T-cell (primary cell): ENCODE measurements around the gene TM9SF2. TPM values are rescaled to one million over a fixed set of nuclear protein-coding genes. Genes with fewer than 3 reads are reported as not detected.

Experiments used
- ATAC-seq, 4 experiments: fragments of 200-7000 bp in 3 of 4; fragments of 150-1000 bp in 1 of 4; cut with Tn5 transposase; replicated peaks in 1 of 4; 1 replicate in 3 of 4; 2 replicates in 1 of 4; pipeline ENCODE4 v1.10.0; 2021; ENCODE audit warnings: moderate library complexity in 3 of 4, mild to moderate bottlenecking in 2 of 4, moderate number of reproducible peaks in 1 of 4
- CTCF ChIA-PET, 2 donors: fragments of 300-600 bp; sonication (Branson Sonifier 250); formaldehyde crosslinking; loops; one replicate each; lab custom pipeline; 2022; ENCODE audit warnings: antibody characterized with exemption in 2 of 2; lab: Charles Lee
- POLR2A ChIA-PET, 2 donors: fragments of 300-600 bp; sonication (Branson Sonifier 250); formaldehyde crosslinking; loops; one replicate each; lab custom pipeline; 2022; ENCODE audit warnings: antibody characterized with exemption in 2 of 2; lab: Charles Lee
- DNase-seq, 35 experiments: peaks; one replicate each; pipeline versions ENCODE4 v3.0.0 to v3.0.0-alpha.2; 2013 to 2023
- H3K27ac ChIP-seq: one replicate; pipeline ENCODE4 v1.5.1; 2013; ENCODE audit warnings: low read length
- H3K27me3 ChIP-seq, 2 experiments: replicated peaks in 1 of 2; 1 replicate in 1 of 2; 2 replicates in 1 of 2; pipeline versions ENCODE4 v1.6.1 to v1.7.0; 2013; ENCODE audit warnings: low read length in 1 of 2, mixed read lengths in 1 of 2; ENCODE audit not compliant: control insufficient read depth in 2 of 2, insufficient read depth in 2 of 2; ENCODE audit errors: extremely low read depth in 1 of 2
- H3K36me3 ChIP-seq, 2 donors: 1 replicate in 1 of 2; 2 replicates in 1 of 2; pipeline versions ENCODE4 v1.6.1 to v1.7.0; 2013; ENCODE audit warnings: low read length in 1 of 2; ENCODE audit not compliant: control insufficient read depth in 2 of 2, insufficient read depth in 1 of 2; ENCODE audit errors: extremely low read depth in 1 of 2
- H3K4me1 ChIP-seq, 2 experiments: 1 replicate in 1 of 2; 2 replicates in 1 of 2; pipeline versions ENCODE4 v1.6.1 to v1.7.0; 2013; ENCODE audit warnings: low read length in 2 of 2, mixed read lengths in 1 of 2; ENCODE audit not compliant: insufficient read depth in 2 of 2, control insufficient read depth in 1 of 2; ENCODE audit errors: extremely low read depth in 1 of 2
- H3K4me3 ChIP-seq, 2 donors: 1 replicate in 1 of 2; 2 replicates in 1 of 2; pipeline versions ENCODE4 v1.5.1 to v1.7.0; 2013; ENCODE audit warnings: mild to moderate bottlenecking in 2 of 2, low read length in 1 of 2, moderate library complexity in 1 of 2; ENCODE audit not compliant: control insufficient read depth in 1 of 2; ENCODE audit errors: extremely low read depth in 1 of 2
- H3K9me3 ChIP-seq: 2 replicates; pipeline ENCODE4 v1.7.0; 2013
- H3K27ac Mint-ChIP-seq, 2 donors: one replicate each; pipeline ENCODE4 v1.8.0; 2020 to 2021; ENCODE audit warnings: mild to moderate bottlenecking in 2 of 2, mixed read lengths in 2 of 2
- H3K27me3 Mint-ChIP-seq, 2 donors: one replicate each; pipeline ENCODE4 v1.8.0; 2021 to 2022; ENCODE audit warnings: mixed read lengths in 2 of 2
- H3K36me3 Mint-ChIP-seq: one replicate; pipeline ENCODE4 v1.8.0; 2021; ENCODE audit warnings: mixed read lengths
- H3K4me1 Mint-ChIP-seq, 3 donors: one replicate each; pipeline ENCODE4 v1.8.0; 2020 to 2022; ENCODE audit warnings: mixed read lengths in 3 of 3, mild to moderate bottlenecking in 1 of 3
- H3K4me3 Mint-ChIP-seq, 3 donors: one replicate each; pipeline ENCODE4 v1.8.0; 2020 to 2022; ENCODE audit warnings: mild to moderate bottlenecking in 3 of 3, mixed read lengths in 3 of 3, moderate library complexity in 3 of 3
- H3K9me3 Mint-ChIP-seq, 3 donors: one replicate each; pipeline ENCODE4 v1.8.0; 2020 to 2022; ENCODE audit warnings: mixed read lengths in 3 of 3
- WGBS: methylation state at CpG from one replicate; pipeline ENCODE4 v1.1.5; 2013; ENCODE audit warnings: missing lambda C conversion rate; ENCODE audit not compliant: insufficient coverage; 5-methylcytosine and 5-hydroxymethylcytosine counted together
- total RNA-seq, 35 experiments: library from RNA in 6 of 35; stranded (reverse) in 6 of 35; fragments of 120-200 nt in 1 of 35; gene quantifications; one replicate each; pipeline versions ENCODE4 v1.2.1 to v1.2.4 and lab custom pipeline; 2013 to 2026

The TM9SF2 gene
- total RNA-seq, 5 donors from 2014 or later (not counting 1 experiment from before 2014, with no cell fraction given): 43.2 to 54.0 (median 48.8) TPM

GRCh38 chr13:99464441-99464949, 36.8 kb upstream of the TM9SF2 start:
- peak overlapping the region; percentile 94 to 96 for H3K27ac Mint-ChIP-seq
- peak overlapping the region; percentile 75 for H3K27ac ChIP-seq
- POLR2A ChIA-PET: no interaction called here
- CTCF ChIA-PET: no interaction called here
- H3K4me3 Mint-ChIP-seq: peak overlapping the region; percentile 15 to 68 (median 59)
- H3K9me3 ChIP-seq: no peaks in the 10 kb centered on the region
- peaks cover 10 to 13% of the 10 kb centered on the region in 2 experiments for H3K4me1 ChIP-seq
- H3K36me3 ChIP-seq: no peaks in the 10 kb centered on the region
- H3K4me1 Mint-ChIP-seq: peaks cover 30 to 42% (median 36%) of the 10 kb centered on the region in 3 donors
- H3K9me3 Mint-ChIP-seq: no peaks in the 10 kb centered on the region
- 0% methylated on average over 3 of the region's 9 CpGs for WGBS
- H3K27me3 ChIP-seq: no peaks in the 10 kb centered on the region
- no peaks in the 10 kb centered on the region for H3K27me3 Mint-ChIP-seq
- DNase-seq: peak in 3 of 35 experiments; percentile 4 to 31 (median 22)
- H3K36me3 Mint-ChIP-seq: peaks cover 8% of the 10 kb centered on the region
- H3K4me3 ChIP-seq: no peak overlapping the region
- ATAC-seq: peak; percentile 74 to 87 (median 81)

DNA sequence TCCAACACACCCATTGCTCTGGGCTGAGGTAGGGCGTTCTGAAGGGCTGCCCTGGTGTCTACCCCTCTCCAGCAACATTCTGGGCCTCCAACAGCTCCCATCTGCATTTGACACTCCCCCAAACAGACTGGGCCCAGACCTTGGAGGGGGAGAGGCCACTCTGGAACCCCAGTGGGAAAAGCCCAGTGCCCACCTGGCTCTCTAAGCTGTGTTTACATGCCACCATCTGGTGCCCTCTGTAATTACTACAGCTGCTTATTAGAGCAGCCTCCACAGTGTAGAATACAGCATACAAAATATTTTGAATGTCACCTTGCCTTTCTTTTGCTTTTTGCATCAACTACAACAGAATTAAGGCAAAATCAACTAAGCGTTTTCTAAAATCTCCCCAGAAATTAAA, 35.8 kb upstream of the TM9SF2 start:
- Histone ChIP-seq H3K9me3 (no peaks in the 10 kb centered on the region), H3K4me1 (peaks cover 10 to 13% of the 10 kb centered on the region in 2 experiments), H3K27me3 (no peaks in the 10 kb centered on the region), H3K27ac (no peak overlapping the region), H3K4me3 (no peak overlapping the region), H3K36me3 (no peaks in the 10 kb centered on the region)
- H3K36me3 Mint-ChIP-seq: peaks cover 15% of the 10 kb centered on the region
- DNase-seq (no peak), ATAC-seq (no peak)
- no peaks in the 10 kb centered on the region for H3K9me3 Mint-ChIP-seq
- H3K27me3 Mint-ChIP-seq: no peaks in the 10 kb centered on the region
- POLR2A ChIA-PET: interaction anchor here in 1 of 2 donors (1.5 kb wide), 1 partner anchor 24 kb away, joined by 3 read pairs; no protein-coding TSS in a partner anchor
- CTCF ChIA-PET: interaction anchor here in 1 of 2 donors (1.0 kb wide), 1 partner anchor 15 kb away, joined by 4 read pairs; no protein-coding TSS in a partner anchor
- peak overlapping the region in 1 of 3 donors; percentile 68 for H3K4me3 Mint-ChIP-seq
- peak overlapping the region; percentile 94 to 96 for H3K27ac Mint-ChIP-seq
- 80% methylated on average over 1 of the region's 2 CpGs for WGBS
- H3K4me1 Mint-ChIP-seq: peaks cover 30 to 37% (median 34%) of the 10 kb centered on the region in 3 donors

DNA sequence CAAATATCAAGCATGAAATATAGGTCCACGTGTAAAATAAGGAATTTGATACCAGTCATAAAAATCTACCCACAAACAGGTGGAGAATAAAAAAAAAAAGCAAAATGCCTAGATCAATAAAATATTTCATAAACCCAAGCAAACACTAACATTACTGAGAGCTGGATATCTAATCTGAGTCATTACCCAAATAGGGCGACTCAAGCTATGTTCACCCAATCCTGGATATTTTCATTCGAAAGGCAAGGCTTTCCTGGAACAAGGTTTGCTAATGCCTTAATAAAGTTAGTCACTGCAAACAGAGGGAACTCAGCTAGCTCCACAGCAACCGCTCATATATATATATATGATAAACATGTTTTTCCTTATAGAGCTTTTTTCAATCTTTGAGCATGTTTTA, 33.5 kb upstream of the TM9SF2 start:
- DNase-seq (no peak), ATAC-seq (no peak)
- no peak overlapping the region for H3K27ac Mint-ChIP-seq
- Histone ChIP-seq H3K9me3 (no peaks in the 10 kb centered on the region), H3K4me3 (no peak overlapping the region), H3K36me3 (no peaks in the 10 kb centered on the region), H3K4me1 (peaks cover 10 to 13% of the 10 kb centered on the region in 2 experiments), H3K27ac (no peak overlapping the region), H3K27me3 (no peaks in the 10 kb centered on the region)
- peaks cover 22% of the 10 kb centered on the region for H3K36me3 Mint-ChIP-seq
- H3K9me3 Mint-ChIP-seq: no peaks in the 10 kb centered on the region
- no CpG with 5 or more reads among the region's 4 CpGs for WGBS
- H3K4me1 Mint-ChIP-seq: peaks cover 25 to 31% (median 26%) of the 10 kb centered on the region in 3 donors
- CTCF ChIA-PET: interaction anchor here (0.7 to 0.9 kb wide), 3 partner anchors 19 to 383 kb away, joined by 3 read pairs; no protein-coding TSS in a partner anchor
- POLR2A ChIA-PET: interaction anchor here in 1 of 2 donors (0.6 kb wide), 1 partner anchor 924 kb away, joined by 6 read pairs; no protein-coding TSS in a partner anchor
- no peaks in the 10 kb centered on the region for H3K27me3 Mint-ChIP-seq
- no peak overlapping the region for H3K4me3 Mint-ChIP-seq

GRCh38 chr13:99469041-99469440, 32.2 kb upstream of the TM9SF2 start:
- DNase-seq (no peak), ATAC-seq (no peak)
- Mint-ChIP-seq H3K27me3 (no peaks in the 10 kb centered on the region), H3K27ac (no peak overlapping the region), H3K4me3 (no peak overlapping the region), H3K4me1 (peaks cover 16 to 22% (median 17%) of the 10 kb centered on the region in 3 donors), H3K9me3 (no peaks in the 10 kb centered on the region), H3K36me3 (peaks cover 28% of the 10 kb centered on the region)
- H3K27me3 ChIP-seq: no peaks in the 10 kb centered on the region
- H3K27ac ChIP-seq: no peak overlapping the region
- CTCF ChIA-PET: no interaction called here
- no peaks in the 10 kb centered on the region for H3K9me3 ChIP-seq
- no peak overlapping the region for H3K4me3 ChIP-seq
- no peaks in the 10 kb centered on the region for H3K36me3 ChIP-seq
- peaks cover 7 to 13% of the 10 kb centered on the region in 2 experiments for H3K4me1 ChIP-seq
- WGBS: 97% methylated on average over 2 of the region's 2 CpGs
- POLR2A ChIA-PET: no interaction called here

GRCh38 chr13:99470027-99470426, 31.2 kb upstream of the TM9SF2 start:
- H3K27ac ChIP-seq: no peak overlapping the region
- WGBS: 89% methylated on average over 4 of the region's 6 CpGs
- H3K36me3 ChIP-seq: no peaks in the 10 kb centered on the region
- H3K9me3 ChIP-seq: no peaks in the 10 kb centered on the region
- peaks cover 0 to 5% of the 10 kb centered on the region in 2 experiments for H3K4me1 ChIP-seq
- H3K4me3 ChIP-seq: no peak overlapping the region
- DNase-seq: no peak
- no peak overlapping the region for H3K27ac Mint-ChIP-seq
- H3K4me3 Mint-ChIP-seq: no peak overlapping the region
- peaks cover 6 to 12% (median 8%) of the 10 kb centered on the region in 3 donors for H3K4me1 Mint-ChIP-seq
- no peaks in the 10 kb centered on the region for H3K9me3 Mint-ChIP-seq
- ATAC-seq: no peak
- ChIA-PET CTCF (interaction anchor here in 1 of 2 donors (0.6 to 0.7 kb wide), 2 partner anchors 157 to 1400 kb away, joined by 3 read pairs; no protein-coding TSS in a partner anchor), POLR2A (no interaction called here)
- H3K27me3 Mint-ChIP-seq: no peaks in the 10 kb centered on the region
- H3K27me3 ChIP-seq: no peaks in the 10 kb centered on the region
- peaks cover 28% of the 10 kb centered on the region for H3K36me3 Mint-ChIP-seq

- no peak for DNase-seq
- Histone ChIP-seq H3K9me3 (no peaks in the 10 kb centered on the region), H3K36me3 (no peaks in the 10 kb centered on the region), H3K27ac (no peak overlapping the region), H3K4me3 (no peak overlapping the region), H3K4me1 (no peaks in the 10 kb centered on the region), H3K27me3 (no peaks in the 10 kb centered on the region)
- H3K4me3 Mint-ChIP-seq: no peak overlapping the region
- H3K36me3 Mint-ChIP-seq: peaks cover 28% of the 10 kb centered on the region
- H3K4me1 Mint-ChIP-seq: peaks cover 0 to 5% (median under 1%) of the 10 kb centered on the region in 3 donors
- POLR2A ChIA-PET: interaction anchor here in 1 of 2 donors (0.6 to 0.9 kb wide), 2 partner anchors 14 to 621 kb away, joined by 3 to 7 read pairs; no protein-coding TSS in a partner anchor
- H3K9me3 Mint-ChIP-seq: no peaks in the 10 kb centered on the region
- CTCF ChIA-PET: interaction anchor here in 1 of 2 donors (0.6 kb wide), 1 partner anchor 33 kb away, joined by 3 read pairs; no protein-coding TSS in a partner anchor
- H3K27ac Mint-ChIP-seq: no peak overlapping the region
- no peaks in the 10 kb centered on the region for H3K27me3 Mint-ChIP-seq
- ATAC-seq: no peak
- WGBS: 81% methylated on average over 2 of the region's 3 CpGs
These were observed 29.8 kb upstream of the TM9SF2 start for GRCh38 chr13:99471221-99472121.
